WI38 (cell line): ENCODE measurements around the gene DISC1.

Experiments
- H3K4me3 ChIP-seq: 2 replicates; pipeline ENCODE4 v1.5.1; 2011; ENCODE audit warnings: low read depth, mild to moderate bottlenecking, control low read depth, low read length
- TF ChIP-seq, protein P1 (sequence below): IDR thresholded peaks from 2 replicates; pipeline ENCODE4 v1.5.1; 2012; ENCODE audit warnings: low read depth, mild to moderate bottlenecking, control low read depth, low read length

Gene DISC1

DNA sequence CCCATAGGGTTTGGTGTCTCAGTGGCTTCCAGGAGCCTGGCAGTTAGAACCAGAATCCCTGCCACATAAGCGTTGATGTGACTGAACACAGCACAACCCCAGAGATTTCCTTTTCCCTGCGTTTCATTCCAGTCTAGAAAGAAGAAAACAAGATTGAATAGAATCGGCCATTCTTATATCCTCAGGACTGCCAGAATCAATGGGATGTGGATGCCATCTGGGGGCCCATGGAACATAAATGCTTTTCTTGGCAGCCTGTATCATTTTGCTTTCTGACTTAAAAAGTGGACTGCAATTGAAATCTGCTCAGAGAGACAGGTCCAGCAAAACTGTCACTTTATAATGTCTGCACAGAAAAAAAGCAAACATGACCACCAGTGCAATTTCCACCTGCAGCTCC lies 80.3 kb downstream of the DISC1 start:
- no peak overlapping the region for H3K4me3 ChIP-seq
- TF ChIP-seq, protein P1, sequence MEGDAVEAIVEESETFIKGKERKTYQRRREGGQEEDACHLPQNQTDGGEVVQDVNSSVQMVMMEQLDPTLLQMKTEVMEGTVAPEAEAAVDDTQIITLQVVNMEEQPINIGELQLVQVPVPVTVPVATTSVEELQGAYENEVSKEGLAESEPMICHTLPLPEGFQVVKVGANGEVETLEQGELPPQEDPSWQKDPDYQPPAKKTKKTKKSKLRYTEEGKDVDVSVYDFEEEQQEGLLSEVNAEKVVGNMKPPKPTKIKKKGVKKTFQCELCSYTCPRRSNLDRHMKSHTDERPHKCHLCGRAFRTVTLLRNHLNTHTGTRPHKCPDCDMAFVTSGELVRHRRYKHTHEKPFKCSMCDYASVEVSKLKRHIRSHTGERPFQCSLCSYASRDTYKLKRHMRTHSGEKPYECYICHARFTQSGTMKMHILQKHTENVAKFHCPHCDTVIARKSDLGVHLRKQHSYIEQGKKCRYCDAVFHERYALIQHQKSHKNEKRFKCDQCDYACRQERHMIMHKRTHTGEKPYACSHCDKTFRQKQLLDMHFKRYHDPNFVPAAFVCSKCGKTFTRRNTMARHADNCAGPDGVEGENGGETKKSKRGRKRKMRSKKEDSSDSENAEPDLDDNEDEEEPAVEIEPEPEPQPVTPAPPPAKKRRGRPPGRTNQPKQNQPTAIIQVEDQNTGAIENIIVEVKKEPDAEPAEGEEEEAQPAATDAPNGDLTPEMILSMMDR: no peak

DNA sequence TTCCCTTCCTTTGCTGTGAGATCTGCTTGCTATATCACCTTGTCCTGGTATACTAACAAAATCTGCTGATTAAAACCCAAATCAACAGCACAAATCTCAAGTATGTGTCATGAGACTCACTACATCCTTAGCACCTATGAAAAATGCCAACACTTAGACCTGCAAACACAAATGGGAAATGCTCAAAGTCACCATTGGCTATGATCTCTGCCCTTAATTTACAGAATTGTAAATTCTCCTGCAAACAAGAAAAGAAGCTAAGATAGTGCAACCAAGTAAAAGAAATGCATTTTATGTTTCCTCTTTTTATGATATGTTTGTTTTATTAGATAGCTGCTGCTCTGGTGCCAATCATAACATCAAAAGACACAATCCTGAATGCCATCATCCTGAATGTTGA lies 80.8 kb downstream of the DISC1 start:
- TF ChIP-seq, protein P1: no peak
- no peak overlapping the region for H3K4me3 ChIP-seq

DNA sequence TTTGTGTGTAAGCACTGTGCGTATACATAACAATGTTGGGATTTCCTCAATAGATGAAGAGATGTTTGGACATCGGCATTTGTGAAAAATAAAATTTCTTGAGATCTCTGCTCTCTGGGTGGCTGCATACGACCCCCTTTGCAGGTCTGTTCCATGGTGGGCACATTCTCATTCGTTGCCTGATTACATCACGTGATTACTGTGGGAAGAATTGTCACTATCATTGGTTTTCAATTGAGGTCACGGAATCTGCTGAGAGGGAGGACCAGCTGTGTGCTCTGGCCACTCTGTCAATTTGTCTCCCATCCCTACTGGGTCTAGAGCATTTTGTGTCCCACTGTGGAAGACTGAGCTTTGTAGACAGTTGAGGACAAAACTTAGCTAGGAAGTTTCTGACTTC lies 81.8 kb downstream of the DISC1 start:
- TF ChIP-seq, protein P1: no peak
- H3K4me3 ChIP-seq: no peak overlapping the region

DNA sequence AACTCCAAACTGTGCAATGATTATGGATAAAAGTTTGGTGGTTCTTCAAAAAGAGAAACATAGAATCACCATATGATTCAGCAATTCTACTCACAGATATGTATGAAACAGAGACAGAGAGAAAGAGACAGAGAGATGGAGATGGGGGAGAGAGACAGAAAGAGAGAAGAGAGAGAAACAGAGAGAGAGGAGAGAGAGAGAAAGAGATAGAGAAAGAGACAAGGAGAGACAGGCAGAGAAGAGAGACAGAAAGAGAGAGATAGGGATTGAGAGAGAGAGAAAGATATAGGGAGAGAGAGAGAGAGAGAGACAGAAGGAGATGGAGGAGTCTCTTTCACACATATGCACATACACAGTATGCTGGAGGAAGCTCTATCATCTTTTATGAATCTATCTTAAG lies 87.8 kb downstream of the DISC1 start:
- TF ChIP-seq, protein P1: no peak
- H3K4me3 ChIP-seq: no peak overlapping the region

DNA sequence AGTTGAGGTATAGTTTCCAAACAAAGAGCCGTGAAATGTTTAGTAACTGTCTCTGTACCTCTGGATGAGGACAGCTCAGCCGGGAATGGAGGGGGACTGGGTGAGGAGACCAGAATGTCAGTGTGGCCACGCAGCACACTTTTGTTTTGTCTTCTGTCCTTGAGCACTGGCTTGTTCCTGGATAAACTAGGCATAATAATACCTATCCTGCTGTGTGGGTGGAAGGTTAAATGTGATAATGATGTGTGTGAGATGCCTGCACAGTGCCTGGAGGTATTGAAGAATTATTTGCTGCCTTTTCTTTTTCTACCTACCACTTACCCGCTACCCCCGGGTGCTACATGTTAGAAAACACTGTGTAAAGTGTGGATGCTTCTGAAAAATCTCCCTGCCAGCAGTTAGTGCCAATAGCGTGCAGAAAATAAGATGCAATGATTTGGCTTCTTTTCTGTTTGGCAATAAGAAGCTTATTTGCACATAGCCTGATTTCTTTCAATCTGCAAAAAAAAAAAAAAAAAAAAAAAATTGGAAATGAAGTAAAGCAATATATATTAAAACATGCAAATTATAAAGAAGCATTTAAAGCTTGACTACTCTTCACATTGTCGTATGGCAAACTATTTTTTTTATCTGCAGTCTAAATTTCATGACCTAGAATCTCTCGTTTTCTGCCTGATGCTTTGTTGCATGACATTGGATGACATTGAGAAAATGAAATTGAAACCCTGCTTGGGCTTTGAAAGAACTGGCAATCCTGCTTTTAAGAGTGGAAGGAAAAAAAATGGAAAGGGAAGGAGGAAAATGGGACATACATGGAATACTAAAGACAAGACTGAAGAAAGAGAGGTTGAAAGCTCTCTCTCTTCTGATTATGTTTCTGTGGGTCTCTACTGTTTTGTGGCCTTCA lies 89.5 kb downstream of the DISC1 start:
- TF ChIP-seq, protein P1: no peak
- H3K4me3 ChIP-seq: no peak overlapping the region

DNA sequence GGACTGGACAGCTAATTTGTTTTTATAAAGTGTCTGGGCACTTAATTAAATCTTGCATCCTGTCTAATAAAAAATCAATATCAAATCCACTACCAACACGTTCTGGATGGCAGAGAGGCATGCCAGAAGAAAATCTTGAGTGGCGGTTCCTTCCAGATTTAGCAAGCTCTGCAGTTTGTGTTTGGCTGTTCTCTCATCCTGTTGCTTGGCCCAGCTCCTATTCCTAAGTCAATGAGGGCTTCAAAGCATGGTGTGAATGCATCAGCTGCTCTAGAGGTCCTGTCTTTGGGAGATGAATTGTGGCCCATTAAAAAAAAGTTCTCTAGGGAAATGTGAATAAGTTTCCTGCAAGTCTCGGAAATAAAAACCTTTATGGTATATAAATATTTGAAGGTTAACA lies 90.3 kb downstream of the DISC1 start:
- TF ChIP-seq, protein P1: no peak
- no peak overlapping the region for H3K4me3 ChIP-seq

DNA sequence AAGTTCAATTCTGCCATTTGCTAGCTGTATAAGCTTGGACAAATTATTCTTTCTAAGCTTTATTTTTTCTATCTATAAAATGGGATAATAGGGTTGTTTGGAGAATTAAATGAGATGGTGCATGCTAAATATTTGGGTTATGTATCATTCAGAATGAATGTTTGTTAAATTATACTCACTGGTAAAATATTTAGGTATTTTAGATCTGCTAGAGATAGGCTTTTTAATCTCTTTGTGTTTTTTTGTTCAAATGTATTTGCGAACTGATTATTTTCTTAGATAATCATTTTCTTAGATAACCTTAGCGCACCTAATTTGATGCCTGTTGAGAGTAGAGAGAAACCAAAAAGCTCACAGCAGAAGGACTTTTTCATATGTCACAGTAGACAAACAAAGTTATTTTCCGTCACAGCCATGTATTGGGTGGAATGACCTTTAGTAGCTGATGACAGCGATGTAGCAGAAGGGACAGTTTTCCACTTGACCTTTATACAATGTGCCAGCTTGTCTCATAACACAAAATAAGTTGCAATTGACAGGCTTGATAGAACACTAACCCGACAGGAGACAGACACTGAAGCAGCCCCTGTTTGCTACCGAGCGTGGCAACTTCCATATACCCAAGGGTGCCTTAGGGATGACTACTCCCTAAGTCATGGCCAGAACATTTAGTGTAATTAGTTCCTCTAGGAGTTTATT lies 93.0 kb downstream of the DISC1 start:
- no peak overlapping the region for H3K4me3 ChIP-seq
- TF ChIP-seq, protein P1: no peak
